RPMI8226 (cell line): ENCODE data around the gene SIRPG.

Source experiments
- DNase-seq: peaks from one replicate; pipeline ENCODE4 v3.0.0-alpha.2; 2015

Gene SIRPG

DNA sequence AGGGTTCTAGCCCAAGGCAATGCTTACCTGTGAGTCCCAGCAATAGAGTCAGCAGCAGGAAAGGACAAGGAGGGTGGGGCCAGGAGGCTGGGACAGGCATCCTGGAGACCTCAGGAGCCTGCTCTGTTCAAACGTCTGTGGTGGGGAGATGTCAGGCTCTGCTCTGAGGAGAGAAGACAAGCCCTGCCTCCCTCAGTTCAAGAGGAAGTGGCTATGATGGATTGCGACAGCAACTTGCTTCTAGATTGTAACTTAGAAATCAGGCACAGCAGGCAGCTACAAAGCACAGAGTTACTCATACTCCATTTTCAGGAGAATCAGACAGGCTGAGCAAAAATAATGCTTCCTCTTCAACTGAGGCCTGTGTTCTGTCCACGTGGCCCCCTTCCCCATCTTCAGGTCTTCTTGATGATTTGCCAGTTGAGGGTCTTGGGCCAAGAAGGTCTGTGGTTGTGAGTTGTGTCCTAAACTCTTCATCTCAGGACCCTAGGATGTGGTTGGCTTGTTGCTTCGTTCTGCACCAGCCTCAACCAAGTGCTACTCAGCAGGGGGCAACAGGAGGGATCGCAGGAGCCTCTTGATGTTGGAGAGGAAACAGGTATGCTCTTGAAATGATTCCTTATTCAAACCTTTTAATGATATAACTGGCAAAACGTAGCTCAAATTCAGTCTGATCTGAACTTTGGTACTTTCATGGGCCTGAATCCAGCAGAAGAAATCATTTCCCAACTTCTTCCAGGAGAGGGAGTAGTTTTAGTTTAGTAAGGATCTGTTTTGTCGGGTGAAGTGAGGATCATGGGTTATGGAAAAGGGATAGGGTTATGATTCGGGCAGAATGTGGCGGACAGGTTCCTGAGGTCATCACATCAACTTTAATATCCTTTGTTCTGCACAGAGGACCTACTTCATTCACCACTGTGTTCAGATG lies 68.8 kb downstream of the SIRPG start:
- DNase-seq, result no peak

DNA sequence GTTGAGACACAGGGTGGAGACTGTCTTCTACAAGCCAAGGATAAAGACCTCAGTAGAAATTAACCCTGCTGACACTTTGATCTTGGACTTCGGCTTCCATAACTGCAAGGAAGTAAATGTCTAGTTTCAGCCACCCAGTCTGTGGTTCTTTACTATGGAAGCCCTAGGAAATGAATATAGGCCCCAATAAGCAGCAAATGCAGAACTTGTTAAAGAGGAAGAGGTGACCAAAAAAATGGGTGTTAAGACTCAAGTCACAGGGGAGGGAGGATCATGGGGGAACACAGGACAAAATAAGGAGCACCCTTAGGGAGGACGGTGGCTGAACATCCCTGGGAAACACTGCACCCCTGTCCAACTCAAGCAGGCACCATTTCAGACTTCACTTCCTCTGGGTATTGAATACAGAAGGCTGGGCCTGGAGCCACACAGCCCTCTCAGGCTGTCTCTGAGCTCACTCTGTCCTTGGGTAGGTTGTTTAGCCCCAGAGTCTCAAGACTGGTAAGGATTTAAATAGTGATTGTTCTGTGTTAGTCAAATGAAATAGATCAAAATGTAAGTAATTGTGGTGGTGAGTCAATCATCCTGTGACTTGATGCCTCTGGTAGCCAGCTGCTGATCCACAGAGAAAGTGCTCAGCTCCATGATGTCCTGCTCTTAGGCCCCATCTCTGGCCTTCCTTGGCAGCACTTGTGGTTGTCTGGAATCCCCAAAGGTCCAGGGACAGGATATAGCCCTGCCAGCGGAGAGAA lies 69.6 kb downstream of the SIRPG start:
- DNase-seq, result no peak

DNA sequence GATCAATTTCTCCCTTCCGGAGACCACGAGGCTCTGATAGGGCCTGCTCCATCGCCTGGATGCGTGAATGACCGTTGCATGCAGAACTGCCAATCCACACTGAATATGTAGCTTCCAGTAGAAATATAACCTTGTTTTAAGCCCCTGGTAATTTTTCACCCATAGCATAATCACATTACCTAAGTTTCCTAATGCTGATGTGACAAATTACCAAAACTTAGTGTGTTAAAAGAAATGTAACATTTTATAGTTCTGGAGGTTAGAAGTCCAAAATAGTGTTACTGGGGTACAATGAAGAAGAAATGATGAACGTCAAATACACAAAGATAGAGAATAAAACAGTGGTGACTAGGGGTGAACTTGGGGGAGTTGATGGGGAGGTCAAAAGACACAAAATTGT lies 78.1 kb downstream of the SIRPG start:
- DNase-seq, result no peak
